ENCODE measurements around the gene INF2. TPM values are rescaled to one million over a fixed set of nuclear protein-coding genes. Genes with fewer than 3 reads are reported as not detected.

Gene INF2
- total RNA-seq, 1 donor from 2014 or later = 126 TPM

DNA sequence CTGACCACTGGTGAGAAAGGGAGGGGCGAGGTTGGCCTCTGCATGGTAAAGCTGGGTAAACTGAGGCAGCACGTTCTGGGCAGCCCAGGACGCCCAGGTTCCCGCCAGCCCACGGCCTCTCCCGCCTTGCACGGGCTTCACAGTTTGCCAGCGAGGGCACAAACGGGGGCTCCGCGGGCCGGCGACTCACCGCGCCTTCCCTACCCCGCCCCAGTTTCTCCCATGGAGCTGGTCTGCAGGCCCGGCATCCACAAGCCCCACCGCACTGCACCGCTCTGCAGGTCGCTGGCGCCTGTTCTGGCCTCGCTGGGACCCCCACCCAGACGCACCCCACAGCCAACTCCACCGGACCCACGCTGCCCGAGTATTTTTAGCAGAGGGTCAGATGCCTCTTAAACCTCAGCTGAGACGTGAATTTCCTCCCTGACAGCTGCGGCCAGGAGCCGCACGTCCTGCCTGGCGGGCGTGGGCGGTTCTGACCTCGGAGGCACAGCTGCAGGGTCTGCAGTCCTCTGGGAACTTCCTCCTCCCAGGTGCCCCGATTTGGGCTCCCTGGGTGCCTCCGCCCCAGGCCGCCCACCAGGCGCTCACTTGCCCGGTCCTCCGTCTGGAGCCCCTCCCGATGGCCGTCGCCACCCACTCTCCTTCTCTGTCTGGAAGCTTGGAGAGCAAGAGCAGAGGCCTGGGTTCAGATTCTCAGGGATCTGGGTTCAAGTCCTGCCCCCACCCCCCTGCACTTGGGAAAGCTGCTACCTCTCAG, 29.5 kb upstream of the INF2 start:
- Mint-ChIP-seq H3K9me3 (ENCODE audit: unreplicated experiment) (peaks cover 11% of the 10 kb centered on the region), H3K4me3 (ENCODE audit: unreplicated experiment) (no peak overlapping the region), H3K27ac (ENCODE audit: unreplicated experiment) (no peak overlapping the region), H3K27me3 (ENCODE audit: low read depth, unreplicated experiment) (peaks cover 10% of the 10 kb centered on the region), H3K36me3 (ENCODE audit: low read depth, unreplicated experiment) (peaks cover 5% of the 10 kb centered on the region), H3K4me1 (ENCODE audit: low read depth, unreplicated experiment) (no peaks in the 10 kb centered on the region)
- Histone ChIP-seq H3K27me3 (ENCODE audit: insufficient read depth, low read length) (peaks cover 3% of the 10 kb centered on the region), H3K4me1 (ENCODE audit: insufficient read depth, low read length) (no peaks in the 10 kb centered on the region), H2AFZ (ENCODE audit: low read depth, low read length) (no peak overlapping the region), H3K27ac (ENCODE audit: low read depth, low read length) (no peak overlapping the region), H3K4me3 (ENCODE audit: insufficient read depth, low read depth, low read length) (no peak overlapping the region), H3K9ac (ENCODE audit: low read length) (no peak overlapping the region), H3K4me2 (ENCODE audit: low read length) (no peak overlapping the region), H4K20me1 (ENCODE audit: insufficient read depth, low read length) (no peaks in the 10 kb centered on the region), H3K36me3 (ENCODE audit: insufficient read depth, low read length) (no peaks in the 10 kb centered on the region), H3K9me3 (ENCODE audit: insufficient read depth, low read depth, low read length) (peaks cover 7% of the 10 kb centered on the region), H3K79me2 (ENCODE audit: insufficient read depth, low read length) (no peaks in the 10 kb centered on the region)
- FAIRE-seq (no peak), DNase-seq (ENCODE audit: low read depth) (no peak)
- TF ChIP-seq, protein P1, sequence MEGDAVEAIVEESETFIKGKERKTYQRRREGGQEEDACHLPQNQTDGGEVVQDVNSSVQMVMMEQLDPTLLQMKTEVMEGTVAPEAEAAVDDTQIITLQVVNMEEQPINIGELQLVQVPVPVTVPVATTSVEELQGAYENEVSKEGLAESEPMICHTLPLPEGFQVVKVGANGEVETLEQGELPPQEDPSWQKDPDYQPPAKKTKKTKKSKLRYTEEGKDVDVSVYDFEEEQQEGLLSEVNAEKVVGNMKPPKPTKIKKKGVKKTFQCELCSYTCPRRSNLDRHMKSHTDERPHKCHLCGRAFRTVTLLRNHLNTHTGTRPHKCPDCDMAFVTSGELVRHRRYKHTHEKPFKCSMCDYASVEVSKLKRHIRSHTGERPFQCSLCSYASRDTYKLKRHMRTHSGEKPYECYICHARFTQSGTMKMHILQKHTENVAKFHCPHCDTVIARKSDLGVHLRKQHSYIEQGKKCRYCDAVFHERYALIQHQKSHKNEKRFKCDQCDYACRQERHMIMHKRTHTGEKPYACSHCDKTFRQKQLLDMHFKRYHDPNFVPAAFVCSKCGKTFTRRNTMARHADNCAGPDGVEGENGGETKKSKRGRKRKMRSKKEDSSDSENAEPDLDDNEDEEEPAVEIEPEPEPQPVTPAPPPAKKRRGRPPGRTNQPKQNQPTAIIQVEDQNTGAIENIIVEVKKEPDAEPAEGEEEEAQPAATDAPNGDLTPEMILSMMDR (IDR thresholded peaks at IDR 0.05; ENCODE audit: insufficient read depth, low read depth, low read length) = no peak
- TF ChIP-seq EZH2 (IDR thresholded peaks at IDR 0.05; ENCODE audit: insufficient read depth, low read length) = no peak

DNA sequence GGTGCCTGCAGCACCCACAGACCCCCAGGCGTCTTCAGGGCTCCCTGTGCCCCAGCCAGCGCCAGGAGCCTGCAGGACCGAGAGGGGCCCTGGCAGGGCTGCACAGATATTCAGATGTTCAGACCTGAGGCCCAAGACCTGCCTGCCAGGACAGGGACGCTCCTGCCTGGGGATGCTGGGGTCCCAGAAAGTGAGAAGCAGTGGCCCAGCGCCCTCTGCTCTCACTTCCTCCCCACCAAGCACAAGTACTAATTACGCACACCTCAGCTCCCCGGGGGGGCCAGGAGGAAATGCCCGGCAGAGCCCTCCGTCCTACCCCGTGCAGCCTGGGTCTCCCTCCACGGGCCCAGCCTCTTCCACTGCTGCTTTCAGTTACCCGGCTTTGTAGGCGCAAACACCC, 28.8 kb upstream of the INF2 start:
- H3K27me3 ChIP-seq (ENCODE audit: insufficient read depth, low read length) = peaks cover 3% of the 10 kb centered on the region
- peaks cover 10% of the 10 kb centered on the region for H3K27me3 Mint-ChIP-seq (ENCODE audit: low read depth, unreplicated experiment)

More for the DNA sequence above, 28.8 kb upstream of the INF2 start:
- H3K9me3 Mint-ChIP-seq (ENCODE audit: unreplicated experiment) = peaks cover 10% of the 10 kb centered on the region
- peaks cover 3% of the 10 kb centered on the region for H3K9me3 ChIP-seq (ENCODE audit: insufficient read depth, low read depth, low read length)
- H3K9ac ChIP-seq (ENCODE audit: low read length) = no peak overlapping the region
- no peak overlapping the region for H3K4me2 ChIP-seq (ENCODE audit: low read length)
- FAIRE-seq (no peak), DNase-seq (ENCODE audit: low read depth) (no peak)
- H3K27ac Mint-ChIP-seq (ENCODE audit: unreplicated experiment) = no peak overlapping the region
- H2AFZ ChIP-seq (ENCODE audit: low read depth, low read length) = no peak overlapping the region
- peaks cover 4% of the 10 kb centered on the region for H3K4me1 ChIP-seq (ENCODE audit: insufficient read depth, low read length)
- no peak overlapping the region for H3K27ac ChIP-seq (ENCODE audit: low read depth, low read length)
- H3K79me2 ChIP-seq (ENCODE audit: insufficient read depth, low read length) = no peaks in the 10 kb centered on the region
- no peak overlapping the region for H3K4me3 ChIP-seq (ENCODE audit: insufficient read depth, low read depth, low read length)
- no peaks in the 10 kb centered on the region for H3K4me1 Mint-ChIP-seq (ENCODE audit: low read depth, unreplicated experiment)
- H3K36me3 ChIP-seq (ENCODE audit: insufficient read depth, low read length) = no peaks in the 10 kb centered on the region
- no peak overlapping the region for H3K4me3 Mint-ChIP-seq (ENCODE audit: unreplicated experiment)
- H4K20me1 ChIP-seq (ENCODE audit: insufficient read depth, low read length) = no peaks in the 10 kb centered on the region
- TF ChIP-seq, protein P1 (IDR thresholded peaks at IDR 0.05; ENCODE audit: insufficient read depth, low read depth, low read length) = no peak
- TF ChIP-seq EZH2 (IDR thresholded peaks at IDR 0.05; ENCODE audit: insufficient read depth, low read length) = no peak
- peaks cover 5% of the 10 kb centered on the region for H3K36me3 Mint-ChIP-seq (ENCODE audit: low read depth, unreplicated experiment)
